K562 (cell line): ENCODE measurements around the gene ING2. TPM values are rescaled to one million over a fixed set of nuclear protein-coding genes. Genes with fewer than 3 reads are reported as not detected.

Experiments used
- DDX20 ChIP-seq: fragments of 450-650 bp; IDR thresholded peaks from 2 replicates; pipeline ENCODE4 v1.6.1; 2016; ENCODE audit warnings: missing genetic modification characterization, low read depth, mild to moderate bottlenecking, missing compliant biosample characterization, moderate library complexity
- DIDO1 ChIP-seq: fragments of 450-650 bp; IDR thresholded peaks from 2 replicates; pipeline ENCODE4 v1.6.1; 2016; ENCODE audit warnings: low read depth, missing biosample characterization, missing genetic modification characterization
- E2F8 ChIP-seq: fragments of 450-650 bp; IDR thresholded peaks from 2 replicates; pipeline ENCODE4 v1.7.1; 2018; ENCODE audit warnings: mild to moderate bottlenecking, low read depth; ENCODE audit not compliant: partially characterized antibody
- EP400 ChIP-seq: fragments of 450-650 bp; IDR thresholded peaks from 2 replicates; pipeline ENCODE4 v1.6.1; 2017; ENCODE audit warnings: antibody characterized with exemption, mild to moderate bottlenecking, moderate library complexity
- GABPB2 ChIP-seq: fragments of 250-450 bp; sonication (Bioruptor Pico); conservative IDR thresholded peaks from 2 replicates; pipeline ENCODE4 v1.5.1; 2021; ENCODE audit warnings: mild to moderate bottlenecking
- HNRNPH1 ChIP-seq: fragments of 200-400 bp; formaldehyde crosslinking; optimal IDR thresholded peaks from 2 replicates; pipeline ENCODE3; 2017; ENCODE audit warnings: low read depth, mild to moderate bottlenecking, low read length, moderate library complexity
- HNRNPUL1 ChIP-seq: fragments of 200-400 bp; formaldehyde crosslinking; IDR thresholded peaks from 2 replicates; pipeline ENCODE4 v1.6.1; 2017; ENCODE audit warnings: low read length
- NR2F6 ChIP-seq: fragments of 450-650 bp; formaldehyde crosslinking; IDR thresholded peaks from 2 replicates; pipeline ENCODE4 v1.4.0; 2020; ENCODE audit warnings: mild to moderate bottlenecking
- POLR2H ChIP-seq: IDR thresholded peaks from 2 replicates; pipeline ENCODE4 v1.6.1; 2016; ENCODE audit warnings: missing genetic modification characterization, low read depth, mild to moderate bottlenecking, control low read depth, missing compliant biosample characterization, moderate library complexity
- PYGO2 ChIP-seq: fragments of 450-650 bp; IDR thresholded peaks from 2 replicates; pipeline ENCODE4 v1.6.1; 2016; ENCODE audit warnings: mild to moderate bottlenecking, missing genetic modification characterization, moderate library complexity, missing compliant biosample characterization
- SIRT6 ChIP-seq: IDR thresholded peaks from one replicate; pipeline ENCODE4 v1.6.1; 2012; ENCODE audit warnings: low read depth, mild to moderate bottlenecking, control low read depth, inconsistent platforms, low read length, moderate library complexity
- SMARCA4 ChIP-seq: fragments of 450-650 bp; IDR thresholded peaks from 2 replicates; pipeline ENCODE4 v1.6.1; 2016
- SOX6 ChIP-seq: fragments of 450-650 bp; IDR thresholded peaks from 2 replicates; pipeline ENCODE4 v1.6.1; 2014; ENCODE audit warnings: mild to moderate bottlenecking
- SRSF1 ChIP-seq: fragments of 200-400 bp; formaldehyde crosslinking; IDR thresholded peaks from 2 replicates; pipeline ENCODE4 v1.6.1; 2017; ENCODE audit warnings: mild to moderate bottlenecking, low read depth, low read length, moderate library complexity
- SRSF3 ChIP-seq: fragments of 200-400 bp; formaldehyde crosslinking; IDR thresholded peaks from 2 replicates; pipeline ENCODE4 v1.6.1; 2016; ENCODE audit warnings: mild to moderate bottlenecking, low read length, moderate library complexity; ENCODE audit not compliant: insufficient read depth
- ZNF143 ChIP-seq: sonication (generic); formaldehyde crosslinking; IDR thresholded peaks from 2 replicates; pipeline ENCODE4 v1.9.0; 2022; ENCODE audit warnings: mild to moderate bottlenecking, missing genetic modification reagents
- ZNF318 ChIP-seq, 2 experiments: fragments of 450-650 bp; IDR thresholded peaks; 2 replicates each; pipeline ENCODE4 v1.6.1; 2016; ENCODE audit warnings: mild to moderate bottlenecking in 2 of 2, borderline replicate concordance in 1 of 2, low read depth in 1 of 2, moderate library complexity in 1 of 2
- polyA plus RNA-seq, 8 experiments: library from polyadenylated mRNA; depleted of rRNA in 4 of 8; stranded (reverse) in 5 of 8; unstranded in 3 of 8; fragments of >200 nt; fragmentation: Nextera tagmentation in 2 of 8; fragmentation: Illumina TruSeq in 1 of 8; extraction: Ambion mirVana in 2 of 8; extraction: Trizol in 1 of 8; gene quantifications; 2 replicates each; pipeline versions ENCODE4 v1.2.1 to v1.2.3, GENCODE V29; 2011 to 2014; ENCODE audit warnings: inconsistent platforms in 1 of 8, missing spikeins in 1 of 8
- total RNA-seq, 7 experiments: library from RNA; depleted of rRNA in 6 of 7; stranded (reverse); fragments of >200 nt in 6 of 7; fragmentation: Illumina TruSeq in 2 of 7; extraction: Trizol in 2 of 7; gene quantifications; 2 replicates each; pipeline versions ENCODE4 v1.2.1 to v1.2.3, GENCODE V29; 2011 to 2021; ENCODE audit warnings: low replicate concordance in 1 of 7

The ING2 gene
- total and polyA plus RNA-seq, 9 of the 15 experiments (the other 6 are each of a cell fraction or from before 2014, with no cell fraction given), result 2.9 to 21.4 (median 12.4) TPM

GRCh38 chr4:183504064-183504929, 561 bp upstream of the ING2 start (continued):
- TF ChIP-seq ZNF318 (IDR thresholded peaks at IDR 0.05; ENCODE audit: borderline replicate concordance in 1 of 2, low read depth in 1 of 2) (no peak), SIRT6 (no peak), SOX6 (peak; percentile 56), SRSF3 (no peak), SRSF1 (no peak), EP400 (peak; percentile 73; the same call in 1 of the 2 replicates), POLR2H (tag) (no peak), HNRNPUL1 (no peak), HNRNPH1 (no peak), PYGO2 (tag) (no peak), NR2F6 (no peak), E2F8 (peak; percentile 92), ZNF143 (peak; percentile 74), GABPB2 (CRISPR knock-in tag) (no peak), SMARCA4 (no peak), DDX20 (tag) (no peak), DIDO1 (tag) (no peak)
